ENCODE results near the gene LTA.
A peak's percentile ranks its signal among the peaks of the same experiment; 100 is the strongest.

The LTA gene

GRCh38 chr6:31621320-31621939 lies 49.3 kb downstream of the LTA start:
- H3K27me3 ChIP-seq (ENCODE audit: insufficient read depth, poor library complexity, severe bottlenecking), result no peaks in the 10 kb centered on the region
- TF ChIP-seq REST (IDR thresholded peaks at IDR 0.05; ENCODE audit: insufficient replicate concordance, low read depth) (no peak), GABPA (IDR thresholded peaks at IDR 0.05; ENCODE audit: low read depth) (no peak), POLR2AphosphoS5 (IDR thresholded peaks at IDR 0.05; ENCODE audit: low read depth) (no peak), SPI1 (IDR thresholded peaks at IDR 0.05; ENCODE audit: borderline replicate concordance, low read depth) (no peak), CTCF (IDR thresholded peaks at IDR 0.05; ENCODE audit: insufficient read depth, low read length) (no peak)

GRCh38 chr6:31621991-31622390 lies 49.9 kb downstream of the LTA start:
- no peak for DNase-seq (ENCODE audit: low read depth in 1 of 2, low spot score in 1 of 2)
- Histone ChIP-seq H3K27ac (replicated peaks) (peak overlapping the region; percentile 97), H3K27me3 (ENCODE audit: insufficient read depth, poor library complexity, severe bottlenecking) (no peaks in the 10 kb centered on the region), H3K4me3 (replicated peaks; ENCODE audit: insufficient read depth, low read length) (peak overlapping the region; percentile 83)
- TF ChIP-seq CTCF (IDR thresholded peaks at IDR 0.05; ENCODE audit: insufficient read depth, low read length) (no peak), GABPA (IDR thresholded peaks at IDR 0.05; ENCODE audit: low read depth) (no peak), POLR2AphosphoS5 (IDR thresholded peaks at IDR 0.05; ENCODE audit: low read depth) (no peak), SPI1 (IDR thresholded peaks at IDR 0.05; ENCODE audit: borderline replicate concordance, low read depth) (no peak), REST (IDR thresholded peaks at IDR 0.05; ENCODE audit: insufficient replicate concordance, low read depth) (no peak)

More at GRCh38 chr6:31621320-31621939, 49.3 kb downstream of the LTA start:
- peak overlapping the region; percentile 83 for H3K4me3 ChIP-seq (replicated peaks; ENCODE audit: insufficient read depth, low read length)
- DNase-seq (ENCODE audit: low read depth in 1 of 2, low spot score in 1 of 2), result no peak
- peak overlapping the region; percentile 97 for H3K27ac ChIP-seq (replicated peaks)

- H3K4me3 ChIP-seq (replicated peaks; ENCODE audit: insufficient read depth, low read length), result peak overlapping the region; percentile 83
- DNase-seq (ENCODE audit: low read depth in 1 of 2, low spot score in 1 of 2), result peak in 1 of 2 experiments; percentile 62
- peak overlapping the region; percentile 97; the same call in 1 of the 2 replicates for H3K27ac ChIP-seq (replicated peaks)
- peak; percentile 88 for TF ChIP-seq SPI1 (IDR thresholded peaks at IDR 0.05; ENCODE audit: borderline replicate concordance, low read depth)
- no peak for TF ChIP-seq CTCF (IDR thresholded peaks at IDR 0.05; ENCODE audit: insufficient read depth, low read length)
- no peak for TF ChIP-seq GABPA (IDR thresholded peaks at IDR 0.05; ENCODE audit: low read depth)
- TF ChIP-seq POLR2AphosphoS5 (IDR thresholded peaks at IDR 0.05; ENCODE audit: low read depth), result no peak
- no peak for TF ChIP-seq REST (IDR thresholded peaks at IDR 0.05; ENCODE audit: insufficient replicate concordance, low read depth)
- H3K27me3 ChIP-seq (ENCODE audit: insufficient read depth, poor library complexity, severe bottlenecking), result no peaks in the 10 kb centered on the region
Measured at GRCh38 chr6:31622684-31623091, 50.6 kb downstream of the LTA start.

Measured in HL-60 (cell line).